ENCODE data around the gene SYNDIG1. TPM values are rescaled to one million over a fixed set of nuclear protein-coding genes. Genes with fewer than 3 reads are reported as not detected.

SYNDIG1 gene
- total and polyA plus RNA-seq, 2 donors (not counting 1 experiment from before 2014, with no cell fraction given), result not detected

DNA sequence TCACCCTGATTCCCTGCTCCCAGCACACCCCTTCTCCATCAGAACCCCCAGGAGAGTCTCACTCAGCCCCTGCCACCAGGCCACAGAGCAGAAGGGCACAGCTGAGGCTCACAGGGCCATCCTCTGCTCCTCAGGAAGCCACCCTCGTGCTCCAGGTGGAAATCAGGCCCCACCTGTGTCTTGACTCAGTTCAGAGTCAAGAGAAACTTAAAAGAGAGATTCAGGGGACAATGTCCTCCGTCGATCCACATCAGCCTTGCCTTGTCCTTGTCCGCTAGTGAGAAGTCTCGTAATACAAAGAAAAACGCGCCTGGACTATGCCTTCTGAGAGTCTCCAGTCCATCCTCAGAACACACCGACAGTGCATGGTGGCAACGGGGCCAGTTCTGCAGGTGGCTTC is 114.6 kb downstream of the SYNDIG1 start:
- Histone ChIP-seq H3K9me3 (ENCODE audit: control extremely low read depth in 1 of 3, control insufficient read depth in 2 of 3, insufficient read depth in 1 of 3, low read length in 2 of 3) (peaks cover 0 to 4% (median 0%) of the 10 kb centered on the region in 3 donors), H3K36me3 (replicated peaks in 1 of 2; ENCODE audit: control extremely low read depth in 1 of 2, control insufficient read depth in 1 of 2, extremely low read depth in 1 of 2, insufficient read depth in 2 of 2, low read length in 1 of 2) (no peaks in the 10 kb centered on the region), H3K79me2 (ENCODE audit: control insufficient read depth, insufficient read depth, low read length) (no peaks in the 10 kb centered on the region), H4K20me1 (ENCODE audit: control insufficient read depth, insufficient read depth, low read length, poor library complexity, severe bottlenecking) (no peaks in the 10 kb centered on the region), H3K27me3 (replicated peaks in 1 of 4; ENCODE audit: control extremely low read depth in 1 of 4, control insufficient read depth in 3 of 4, insufficient read depth in 4 of 4, low read length in 3 of 4) (no peaks in the 10 kb centered on the region), H3K4me1 (ENCODE audit: control insufficient read depth in 2 of 2, insufficient read depth in 2 of 2, low read length in 2 of 2) (no peaks in the 10 kb centered on the region), H3K9ac (ENCODE audit: low read length) (no peak overlapping the region), H3K4me3 (ENCODE audit: control extremely low read depth in 1 of 5, extremely low read depth in 1 of 5, insufficient read depth in 1 of 5, low read depth in 2 of 5, low read length in 4 of 5) (no peak overlapping the region), H2AFZ (ENCODE audit: insufficient read depth, low read depth, low read length, poor library complexity, severe bottlenecking) (no peak overlapping the region), H3K27ac (ENCODE audit: low read length in 2 of 2) (no peak overlapping the region), H3K4me2 (replicated peaks; ENCODE audit: low read depth, low read length, poor library complexity, severe bottlenecking) (no peak overlapping the region)
- no peaks in the 10 kb centered on the region for H3K27me3 Mint-ChIP-seq
- DNase-seq, result no peak
- no peak for ATAC-seq (ENCODE audit: low read depth)
- no peak overlapping the region for H3K4me3 Mint-ChIP-seq
- ChIA-PET POLR2A (no interaction called here), CTCF (no interaction called here)
- 87% methylated on average over 9 of the region's 9 CpGs for WGBS (ENCODE audit: insufficient coverage)
- intact Hi-C loops (cut with micrococcal nuclease), result no loop called here
- no peaks in the 10 kb centered on the region for H3K9me3 Mint-ChIP-seq (ENCODE audit: insufficient read depth)
- H3K4me1 Mint-ChIP-seq, result peaks cover 2% of the 10 kb centered on the region
- TF ChIP-seq, protein P1, sequence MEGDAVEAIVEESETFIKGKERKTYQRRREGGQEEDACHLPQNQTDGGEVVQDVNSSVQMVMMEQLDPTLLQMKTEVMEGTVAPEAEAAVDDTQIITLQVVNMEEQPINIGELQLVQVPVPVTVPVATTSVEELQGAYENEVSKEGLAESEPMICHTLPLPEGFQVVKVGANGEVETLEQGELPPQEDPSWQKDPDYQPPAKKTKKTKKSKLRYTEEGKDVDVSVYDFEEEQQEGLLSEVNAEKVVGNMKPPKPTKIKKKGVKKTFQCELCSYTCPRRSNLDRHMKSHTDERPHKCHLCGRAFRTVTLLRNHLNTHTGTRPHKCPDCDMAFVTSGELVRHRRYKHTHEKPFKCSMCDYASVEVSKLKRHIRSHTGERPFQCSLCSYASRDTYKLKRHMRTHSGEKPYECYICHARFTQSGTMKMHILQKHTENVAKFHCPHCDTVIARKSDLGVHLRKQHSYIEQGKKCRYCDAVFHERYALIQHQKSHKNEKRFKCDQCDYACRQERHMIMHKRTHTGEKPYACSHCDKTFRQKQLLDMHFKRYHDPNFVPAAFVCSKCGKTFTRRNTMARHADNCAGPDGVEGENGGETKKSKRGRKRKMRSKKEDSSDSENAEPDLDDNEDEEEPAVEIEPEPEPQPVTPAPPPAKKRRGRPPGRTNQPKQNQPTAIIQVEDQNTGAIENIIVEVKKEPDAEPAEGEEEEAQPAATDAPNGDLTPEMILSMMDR (IDR thresholded peaks at IDR 0.05), result no peak
- no peak overlapping the region for H3K27ac Mint-ChIP-seq

DNA sequence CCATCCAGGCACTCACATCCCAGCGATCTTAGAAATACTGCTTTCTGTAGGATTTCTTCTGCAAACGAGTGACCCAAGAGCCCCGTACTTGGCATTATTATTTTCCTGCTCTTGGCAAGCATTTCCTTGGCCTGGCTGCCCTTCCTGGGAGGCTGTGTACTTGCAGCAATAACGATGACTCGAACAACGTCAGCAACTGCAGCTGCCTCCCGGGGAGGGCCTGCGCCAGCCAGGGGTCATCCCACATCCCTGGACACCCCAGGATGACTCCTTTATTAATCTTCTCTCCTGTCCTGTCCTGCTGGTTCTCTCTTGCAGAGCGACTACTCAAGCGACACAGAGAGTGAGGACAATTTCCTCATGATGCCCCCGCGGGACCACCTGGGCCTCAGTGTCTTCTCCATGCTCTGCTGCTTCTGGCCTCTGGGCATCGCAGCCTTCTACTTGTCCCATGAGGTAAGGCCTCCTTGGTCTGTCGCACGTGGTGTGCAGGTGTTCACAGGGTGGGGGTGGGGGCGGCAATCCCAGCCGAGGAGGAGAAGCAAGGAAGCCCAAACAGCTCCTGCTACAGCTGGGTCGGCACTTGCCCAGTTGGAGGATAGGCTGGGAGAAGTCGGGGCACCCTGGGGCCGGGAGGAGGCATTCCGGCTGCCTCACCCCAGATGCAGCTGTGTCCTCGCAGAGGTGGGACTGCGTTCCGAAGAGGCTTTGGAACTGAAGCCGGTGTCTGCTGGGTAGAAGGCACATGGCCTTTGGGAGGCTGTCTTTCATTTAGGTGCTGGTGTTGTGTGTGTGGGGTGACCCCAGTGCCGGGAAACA is 115.3 kb downstream of the SYNDIG1 start:
- H3K27me3 Mint-ChIP-seq, result no peaks in the 10 kb centered on the region
- intact Hi-C loops (cut with micrococcal nuclease), result no loop called here
- Histone ChIP-seq H3K9ac (ENCODE audit: low read length) (no peak overlapping the region), H3K4me2 (replicated peaks; ENCODE audit: low read depth, low read length, poor library complexity, severe bottlenecking) (no peak overlapping the region), H3K4me1 (ENCODE audit: control insufficient read depth in 2 of 2, insufficient read depth in 2 of 2, low read length in 2 of 2) (no peaks in the 10 kb centered on the region), H3K79me2 (ENCODE audit: control insufficient read depth, insufficient read depth, low read length) (no peaks in the 10 kb centered on the region), H3K9me3 (ENCODE audit: control extremely low read depth in 1 of 3, control insufficient read depth in 2 of 3, insufficient read depth in 1 of 3, low read length in 2 of 3) (peaks cover 0 to 4% (median 0%) of the 10 kb centered on the region in 3 donors), H3K27ac (ENCODE audit: low read length in 2 of 2) (no peak overlapping the region), H3K4me3 (ENCODE audit: control extremely low read depth in 1 of 5, extremely low read depth in 1 of 5, insufficient read depth in 1 of 5, low read depth in 2 of 5, low read length in 4 of 5) (no peak overlapping the region), H3K36me3 (replicated peaks in 1 of 2; ENCODE audit: control extremely low read depth in 1 of 2, control insufficient read depth in 1 of 2, extremely low read depth in 1 of 2, insufficient read depth in 2 of 2, low read length in 1 of 2) (no peaks in the 10 kb centered on the region), H4K20me1 (ENCODE audit: control insufficient read depth, insufficient read depth, low read length, poor library complexity, severe bottlenecking) (no peaks in the 10 kb centered on the region), H3K27me3 (replicated peaks in 1 of 4; ENCODE audit: control extremely low read depth in 1 of 4, control insufficient read depth in 3 of 4, insufficient read depth in 4 of 4, low read length in 3 of 4) (no peaks in the 10 kb centered on the region), H2AFZ (ENCODE audit: insufficient read depth, low read depth, low read length, poor library complexity, severe bottlenecking) (no peak overlapping the region)
- WGBS (ENCODE audit: insufficient coverage), result 63% methylated on average over 23 of the region's 26 CpGs
- H3K27ac Mint-ChIP-seq, result no peak overlapping the region
- ATAC-seq (ENCODE audit: low read depth), result no peak
- POLR2A ChIA-PET, result no interaction called here
- no peaks in the 10 kb centered on the region for H3K9me3 Mint-ChIP-seq (ENCODE audit: insufficient read depth)
- no peak for DNase-seq
- TF ChIP-seq EZH2 (IDR thresholded peaks at IDR 0.05; ENCODE audit: borderline replicate concordance, insufficient read depth, low read depth, low read length, poor library complexity, severe bottlenecking), result no peak
- TF ChIP-seq, protein P1 (IDR thresholded peaks at IDR 0.05), result no peak
- CTCF ChIA-PET, result no interaction called here
- H3K4me3 Mint-ChIP-seq, result no peak overlapping the region
- H3K4me1 Mint-ChIP-seq, result peaks cover 2% of the 10 kb centered on the region
